GM08714 (cell line): ENCODE data around the gene CDKAL1.

ENCODE experiments used
- H3K4me3 ChIP-seq: fragments of 200-500 bp; sonication (Bioruptor generic); 2 replicates; pipeline ENCODE4 v1.5.1; 2014; ENCODE audit warnings: mild to moderate bottlenecking, low read length, inconsistent platforms
- ZNF274 ChIP-seq: IDR thresholded peaks from 2 replicates; pipeline ENCODE4 v1.6.1; 2012; ENCODE audit warnings: mild to moderate bottlenecking, low read depth, low read length

CDKAL1 gene

DNA sequence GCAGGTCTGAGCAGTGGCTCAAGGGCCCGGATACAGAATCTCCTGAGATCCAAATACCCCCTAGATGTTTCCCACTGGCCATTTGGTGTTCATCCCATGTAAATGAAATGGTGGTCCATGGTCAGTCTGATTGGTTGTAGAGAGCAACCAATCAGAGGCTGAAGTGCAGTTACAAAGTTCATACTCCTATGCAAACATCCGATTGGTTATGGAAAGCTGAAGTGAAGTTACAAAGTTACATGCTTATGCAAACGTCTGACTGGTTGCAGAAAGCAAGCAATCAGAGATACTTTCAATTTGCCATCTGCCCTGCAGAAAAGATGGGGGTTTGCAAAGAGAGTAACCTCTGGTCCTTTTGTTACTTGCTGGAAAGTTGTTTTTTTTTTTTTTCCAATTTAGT lies 313.6 kb downstream of the CDKAL1 start:
- no peak for TF ChIP-seq ZNF274
- H3K4me3 ChIP-seq: no peak overlapping the region

DNA sequence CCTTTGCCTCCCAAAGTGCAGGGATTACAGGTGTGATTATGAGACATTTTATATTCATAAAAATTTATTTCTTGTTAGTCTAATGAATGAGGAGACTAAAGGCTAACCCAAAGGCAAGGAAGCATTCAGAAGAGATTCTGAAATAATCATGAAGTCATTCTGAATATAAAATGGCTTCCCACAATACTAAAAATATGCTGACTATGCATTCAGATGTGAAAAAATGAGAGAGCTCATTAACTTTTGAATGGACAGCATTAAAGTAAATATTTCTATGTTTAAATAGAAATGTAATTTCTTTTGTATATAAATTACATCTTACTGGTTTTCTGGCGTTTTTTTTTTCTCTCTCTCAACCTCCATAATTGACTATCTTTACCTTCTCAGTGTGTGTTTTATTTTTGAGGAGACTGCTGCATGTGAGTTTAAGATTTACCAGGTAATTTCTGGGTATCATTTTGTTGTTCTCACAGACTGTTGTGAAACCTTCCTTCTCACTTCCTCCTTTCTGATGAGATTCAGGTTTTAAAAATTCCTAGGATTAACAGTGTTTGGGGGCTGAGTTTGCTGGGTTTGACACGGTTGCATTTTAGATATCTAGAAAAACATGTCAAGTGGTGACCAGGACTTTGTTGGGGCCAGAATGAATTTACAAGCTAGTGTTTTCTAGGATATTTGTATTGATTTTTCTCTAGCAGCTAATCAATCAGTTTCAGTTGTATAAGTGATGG lies 316.6 kb downstream of the CDKAL1 start:
- TF ChIP-seq ZNF274: no peak
- no peak overlapping the region for H3K4me3 ChIP-seq

DNA sequence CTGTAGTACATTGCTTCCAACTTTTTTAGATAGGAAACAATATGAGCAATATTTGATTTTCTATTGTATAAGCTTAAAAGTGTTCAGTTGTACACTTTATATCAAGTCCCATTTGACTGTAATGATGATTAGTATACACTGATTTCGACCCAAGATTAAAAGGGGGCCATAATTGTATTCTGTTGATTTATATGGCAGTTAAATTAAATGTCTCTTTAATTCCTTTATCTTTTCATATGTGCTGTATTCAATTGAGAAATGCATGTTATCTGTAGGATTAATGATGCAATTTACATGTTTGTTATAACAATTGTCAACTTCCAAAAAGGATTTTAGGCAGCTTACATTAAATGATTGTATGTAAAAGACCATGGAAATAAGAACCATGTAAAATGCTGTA lies 317.5 kb downstream of the CDKAL1 start:
- H3K4me3 ChIP-seq: no peak overlapping the region
- TF ChIP-seq ZNF274: no peak

DNA sequence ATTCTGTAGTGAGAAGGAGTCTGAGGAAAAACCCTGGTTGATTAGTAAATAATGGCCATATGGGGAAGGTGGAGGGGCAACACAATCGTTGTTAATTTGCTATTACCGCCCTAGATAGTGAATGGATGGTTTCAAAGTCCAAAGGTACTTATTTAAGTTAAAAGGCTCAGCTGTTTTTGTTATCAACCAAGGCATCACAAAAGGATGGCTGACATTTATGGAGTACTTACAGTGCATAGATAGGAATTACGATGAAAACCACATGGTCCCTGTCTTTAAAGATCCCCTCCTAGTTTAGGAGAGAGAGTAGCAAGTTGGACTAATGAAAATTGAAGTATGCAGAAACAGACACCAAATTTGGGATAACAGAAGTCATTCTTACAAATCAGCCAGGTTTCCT lies 319.6 kb downstream of the CDKAL1 start:
- no peak for TF ChIP-seq ZNF274
- H3K4me3 ChIP-seq: no peak overlapping the region

DNA sequence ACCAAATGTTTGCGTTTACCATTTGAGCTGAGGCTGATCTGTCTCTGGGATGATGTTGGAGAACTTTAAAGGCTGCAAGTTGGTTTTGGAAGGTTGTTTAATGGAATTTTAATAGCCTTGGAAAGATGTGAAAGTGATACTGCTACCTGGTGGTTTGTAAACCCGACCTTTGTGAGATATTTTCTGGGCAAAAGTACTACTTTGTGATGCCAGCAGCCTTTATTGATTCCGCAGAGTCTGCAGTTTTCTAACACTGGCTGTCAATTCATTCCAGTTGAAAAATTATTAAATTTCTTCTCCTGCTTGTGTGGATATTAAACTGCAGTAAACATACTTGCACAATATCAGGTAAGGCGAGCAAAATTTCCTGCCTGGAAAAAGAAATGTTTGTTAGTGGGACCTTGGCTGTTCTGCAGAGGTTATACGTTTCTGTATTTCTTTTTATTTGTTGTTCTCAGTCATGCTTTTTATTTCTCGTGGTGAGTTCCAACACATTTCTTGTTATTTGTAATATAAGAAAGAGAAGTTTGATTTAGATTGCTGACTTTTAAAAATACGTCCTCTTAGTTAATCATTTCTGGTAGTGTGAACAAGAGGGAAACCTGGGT lies 322.5 kb downstream of the CDKAL1 start:
- H3K4me3 ChIP-seq: no peak overlapping the region
- TF ChIP-seq ZNF274: no peak

DNA sequence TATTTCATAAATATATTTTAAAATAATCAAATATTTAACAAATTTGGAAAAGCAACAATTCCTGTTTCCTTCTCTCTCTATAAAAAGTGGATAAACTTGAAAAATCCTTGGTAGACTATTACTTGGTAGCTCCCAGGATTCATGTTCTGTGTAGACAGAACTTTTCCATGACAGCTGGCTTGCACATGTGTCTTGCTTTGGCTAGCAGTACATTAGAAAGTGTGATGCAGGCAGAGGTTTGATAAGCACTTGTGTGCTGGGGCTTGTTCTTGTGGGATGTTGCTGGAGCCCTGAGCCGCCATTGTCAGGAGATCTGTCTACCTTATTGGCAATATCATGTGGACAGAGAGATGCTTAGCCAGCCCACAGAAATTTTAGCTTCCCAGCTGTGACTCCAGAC lies 327.2 kb downstream of the CDKAL1 start:
- no peak for TF ChIP-seq ZNF274
- no peak overlapping the region for H3K4me3 ChIP-seq

DNA sequence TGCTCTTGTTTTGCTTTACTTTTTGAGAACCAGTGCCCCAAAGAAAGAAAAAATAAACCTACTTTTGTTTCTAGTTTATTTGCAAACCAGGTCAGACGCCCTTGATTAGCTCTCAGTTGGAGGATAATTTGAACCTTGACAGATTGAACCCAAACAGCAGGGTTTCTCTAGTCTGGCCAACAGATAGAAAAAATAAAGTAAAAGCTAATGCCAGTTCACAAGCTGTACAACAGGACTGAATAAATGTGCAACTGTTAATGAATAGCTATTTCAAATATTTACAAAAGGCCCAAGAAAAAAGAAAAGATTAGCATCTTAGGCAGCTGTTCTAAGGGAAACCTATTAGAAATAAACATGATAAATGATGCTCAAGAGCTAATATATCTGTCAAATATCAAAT lies 331.8 kb downstream of the CDKAL1 start:
- no peak overlapping the region for H3K4me3 ChIP-seq
- no peak for TF ChIP-seq ZNF274

DNA sequence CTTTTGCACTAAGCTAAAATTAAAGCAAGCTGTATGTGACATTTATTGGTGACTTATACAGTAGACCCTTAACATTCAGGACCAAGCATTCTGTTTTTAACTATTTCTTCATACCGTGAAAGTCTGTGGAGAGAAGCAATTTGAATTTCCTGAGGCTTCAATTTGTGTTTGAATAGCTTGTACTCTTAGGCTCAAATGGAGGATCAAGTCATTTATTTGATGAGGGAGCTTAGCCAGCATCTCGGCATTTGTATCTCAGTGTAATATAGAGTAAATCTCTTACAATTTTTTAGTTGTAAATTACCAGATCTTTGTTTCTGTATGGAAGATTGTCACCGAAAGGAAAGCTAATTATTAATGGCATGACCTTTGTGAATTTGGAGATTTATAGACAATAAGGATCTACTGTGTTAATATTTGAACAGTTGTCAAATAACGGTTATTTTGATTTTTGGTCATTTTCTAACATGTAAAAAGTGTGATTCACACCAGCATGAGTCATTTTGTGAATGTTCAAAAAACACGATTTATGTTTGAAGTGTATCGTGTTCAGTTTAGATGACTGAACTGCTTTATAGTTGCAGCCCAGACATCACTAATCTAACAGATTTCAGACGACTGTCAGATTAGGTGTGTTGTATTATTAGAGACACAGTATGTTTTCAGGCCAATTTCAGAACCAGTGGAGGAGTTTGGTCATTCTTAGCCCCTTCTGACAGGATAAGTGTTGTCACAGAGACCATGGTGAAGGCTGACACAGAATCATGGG lies 332.9 kb downstream of the CDKAL1 start:
- no peak for TF ChIP-seq ZNF274

DNA sequence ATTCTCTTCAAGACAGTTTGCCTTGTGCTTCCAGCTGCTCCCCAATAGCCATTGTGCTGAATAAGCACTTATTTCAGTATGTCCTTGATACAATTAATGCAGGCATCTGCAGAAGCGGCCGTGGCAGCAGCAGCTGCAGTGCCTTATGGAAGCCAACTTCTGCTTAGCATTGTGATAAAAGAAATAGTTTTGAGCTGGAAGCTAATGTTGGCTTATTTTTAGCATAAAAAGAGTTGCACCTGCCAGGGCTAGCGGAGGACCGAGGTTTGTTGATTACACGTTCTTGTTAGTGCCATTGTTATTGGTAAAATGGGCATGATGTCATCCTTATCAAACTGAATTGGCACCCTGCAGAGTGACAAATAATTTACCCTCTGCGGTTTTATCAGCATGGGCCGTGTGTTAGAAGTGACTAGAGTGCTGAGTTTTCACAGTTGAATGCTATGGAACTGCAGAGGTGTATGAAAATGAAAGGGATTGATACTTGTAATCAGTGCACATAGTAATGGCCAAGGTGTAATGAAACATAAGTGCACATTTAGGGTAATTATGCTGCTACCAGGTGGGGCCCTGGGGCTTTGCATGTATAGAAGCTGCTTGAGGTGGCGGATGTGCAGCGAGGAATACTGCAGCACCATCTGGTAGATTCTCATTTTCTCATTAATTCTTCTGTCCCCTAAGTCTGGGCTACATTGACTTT lies 334.3 kb downstream of the CDKAL1 start:
- TF ChIP-seq ZNF274: no peak
- H3K4me3 ChIP-seq: no peak overlapping the region

More for the DNA sequence above, 332.9 kb downstream of the CDKAL1 start:
- H3K4me3 ChIP-seq: no peak overlapping the region

DNA sequence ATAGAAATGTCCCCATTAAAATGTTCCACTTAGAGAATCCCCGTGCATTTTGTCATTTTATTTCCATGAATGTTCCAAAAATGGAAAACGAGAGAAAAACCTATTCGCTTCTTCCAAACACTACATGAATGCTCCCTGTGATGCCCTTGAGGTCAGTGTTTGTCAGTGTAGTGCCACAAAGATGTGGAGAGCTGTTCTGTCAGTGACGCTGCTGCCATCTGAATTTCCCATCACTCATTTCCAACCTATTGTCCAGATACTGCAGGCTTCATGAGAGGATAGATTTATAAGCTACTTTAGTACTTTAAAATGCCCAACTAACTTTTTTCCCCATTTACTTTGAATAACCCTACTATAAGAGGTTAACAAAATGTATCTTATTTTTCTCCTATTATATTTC lies 335.8 kb downstream of the CDKAL1 start:
- no peak overlapping the region for H3K4me3 ChIP-seq

DNA sequence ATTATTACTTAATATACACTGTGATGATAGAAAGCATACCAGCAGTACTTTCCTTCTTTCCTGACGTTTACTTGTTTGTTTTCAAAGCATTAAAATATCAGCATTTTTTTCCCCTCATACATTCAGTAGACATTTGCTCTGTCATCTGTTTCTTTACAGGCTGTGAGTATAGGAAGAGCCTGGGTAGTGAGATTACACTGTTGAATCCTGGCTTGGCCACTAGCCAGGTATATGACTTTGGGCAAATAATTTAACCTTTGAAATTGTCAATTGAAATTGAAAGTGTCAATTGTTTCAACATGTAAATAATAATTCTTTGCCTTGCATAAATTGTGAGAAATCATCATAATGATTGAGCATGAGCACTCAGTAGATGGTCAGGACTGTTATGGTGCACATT lies 336.2 kb downstream of the CDKAL1 start:
- no peak for TF ChIP-seq ZNF274
- no peak overlapping the region for H3K4me3 ChIP-seq

More for the DNA sequence above, 335.8 kb downstream of the CDKAL1 start:
- TF ChIP-seq ZNF274: no peak

DNA sequence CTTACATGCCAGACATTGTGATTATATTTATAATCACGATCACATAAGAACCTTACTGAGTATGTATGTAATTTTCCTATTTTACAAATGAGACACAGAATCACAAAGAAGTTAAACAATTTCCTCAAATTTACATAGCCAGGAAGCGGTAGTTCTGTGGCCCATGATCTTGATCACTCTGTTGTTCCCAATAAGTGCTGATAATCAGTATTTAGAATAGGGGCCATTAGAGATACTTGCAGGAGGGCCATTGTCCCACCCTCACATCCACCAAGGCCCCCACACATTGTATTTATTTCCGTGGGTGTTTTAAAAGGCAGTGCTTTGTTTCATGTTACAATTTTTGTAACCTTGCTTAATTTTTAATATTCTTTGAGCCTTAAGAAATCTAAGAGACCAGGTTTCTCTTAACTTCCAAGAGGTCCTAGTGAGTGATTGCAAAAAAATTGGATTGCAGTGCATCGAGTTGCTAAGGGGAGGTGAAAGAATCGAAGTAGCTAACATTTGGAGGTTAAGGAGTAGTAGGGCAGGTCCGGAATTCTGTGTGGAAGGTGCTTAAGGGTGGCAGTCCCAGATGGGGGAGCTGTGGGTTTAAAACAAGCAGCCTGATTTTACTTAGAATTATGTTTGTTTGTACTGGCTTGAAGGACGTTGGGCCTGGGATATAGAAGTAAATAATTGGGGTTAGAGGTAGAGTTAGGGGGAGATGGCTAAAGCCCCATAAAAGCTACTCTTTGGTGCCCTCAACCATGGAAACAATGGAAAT lies 339.4 kb downstream of the CDKAL1 start:
- no peak for TF ChIP-seq ZNF274
- H3K4me3 ChIP-seq: no peak overlapping the region

DNA sequence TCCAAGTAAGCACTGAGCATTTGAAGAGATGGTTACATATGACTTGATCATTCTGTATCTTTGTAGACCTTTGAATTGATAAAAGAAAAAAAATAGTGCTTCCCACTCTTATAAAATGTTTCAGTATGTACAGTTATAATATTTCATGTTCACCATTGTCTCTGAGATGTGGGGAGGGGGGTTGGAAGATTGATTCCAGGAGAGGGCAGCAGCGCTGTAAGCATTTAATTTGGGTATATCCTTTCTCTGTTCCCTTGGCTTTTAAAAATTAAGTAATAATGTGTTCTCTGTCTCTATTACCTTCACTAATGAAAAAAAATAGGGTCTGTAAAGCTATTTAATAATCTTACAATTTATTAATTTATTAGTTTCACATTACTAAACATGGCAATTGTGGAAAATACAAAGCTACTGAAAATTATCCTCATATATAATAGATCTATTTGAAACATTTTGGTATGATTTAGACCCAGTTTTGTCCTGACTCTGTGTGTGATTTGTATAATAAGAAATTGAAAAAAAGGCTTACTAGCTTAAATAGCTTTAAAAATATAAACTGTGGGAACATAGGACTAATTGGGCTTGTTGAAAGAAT lies 341.2 kb downstream of the CDKAL1 start:
- H3K4me3 ChIP-seq: no peak overlapping the region
- no peak for TF ChIP-seq ZNF274

DNA sequence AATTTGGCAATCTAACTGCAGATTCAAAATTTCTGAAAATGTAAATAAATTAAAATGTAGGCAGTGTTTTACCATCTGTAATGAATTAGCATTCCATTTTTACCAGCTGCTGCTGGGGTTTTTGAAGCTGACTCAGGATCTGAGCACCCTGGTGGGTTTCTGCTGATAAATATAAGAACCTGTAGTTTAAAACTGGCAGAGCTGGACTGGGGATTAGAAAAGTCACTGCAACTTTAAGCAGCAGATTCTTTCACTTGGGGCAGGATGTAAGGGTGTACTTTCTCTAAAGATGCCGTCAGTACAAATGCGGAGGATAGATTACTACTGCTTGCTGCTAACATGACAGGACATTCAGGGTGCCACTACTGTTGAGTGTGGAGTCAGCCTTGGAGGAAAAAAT lies 341.8 kb downstream of the CDKAL1 start:
- H3K4me3 ChIP-seq: no peak overlapping the region
- no peak for TF ChIP-seq ZNF274
